HEK293 (cell line): ENCODE measurements around the gene NANP.

Source experiments
- CTCF ChIP-seq: fragments of 450-650 bp; formaldehyde crosslinking; IDR thresholded peaks from 2 replicates; pipeline ENCODE4 v1.5.1; 2016; ENCODE audit warnings: missing biosample characterization, missing genetic modification characterization
- SALL2 ChIP-seq: fragments of 450-650 bp; formaldehyde crosslinking; IDR thresholded peaks from 2 replicates; pipeline ENCODE4 v1.5.0; 2017; ENCODE audit warnings: missing biosample characterization, mild to moderate bottlenecking, missing genetic modification characterization, borderline replicate concordance
- ZBTB17 ChIP-seq: fragments of 450-650 bp; formaldehyde crosslinking; IDR thresholded peaks from 2 replicates; pipeline ENCODE4 v1.5.1; 2016; ENCODE audit warnings: missing biosample characterization, missing genetic modification characterization
- ZNF530 ChIP-seq: fragments of 450-650 bp; formaldehyde crosslinking; IDR thresholded peaks from 2 replicates; pipeline ENCODE4 v1.5.1; 2016; ENCODE audit warnings: low read depth, missing biosample characterization, missing genetic modification characterization
- ZNF843 ChIP-seq: fragments of 450-650 bp; formaldehyde crosslinking; IDR thresholded peaks from 2 replicates; pipeline ENCODE4 v1.5.1; 2016; ENCODE audit warnings: missing biosample characterization, missing genetic modification characterization

- TF ChIP-seq ZNF530 (tag by site-specific recombination), result no peak
- TF ChIP-seq CTCF (tag by site-specific recombination), result no peak
- no peak for TF ChIP-seq ZNF843 (tag by site-specific recombination)
- TF ChIP-seq ZBTB17 (tag by site-specific recombination), result no peak
- no peak for TF ChIP-seq SALL2 (tag by site-specific recombination)
These were observed 36.3 kb downstream of the NANP start for GRCh38 chr20:25587536-25587935.
